ENCODE results near the gene C1QA. TPM values are rescaled to one million over a fixed set of nuclear protein-coding genes. Genes with fewer than 3 reads are reported as not detected.

C1QA gene
- total RNA-seq, 4 donors from 2014 or later: 12.3 to 90.8 (median 28.7) TPM

GRCh38 chr1:22606161-22606560 lies 30.3 kb upstream of the C1QA start:
- no peaks in the 10 kb centered on the region for H3K4me1 ChIP-seq
- TF ChIP-seq CTCF (IDR thresholded peaks at IDR 0.05) (no peak), POLR2A (IDR thresholded peaks at IDR 0.05) (no peak)
- no peak overlapping the region for H3K4me3 ChIP-seq
- H3K27me3 ChIP-seq: no peaks in the 10 kb centered on the region
- H3K9me3 ChIP-seq: no peaks in the 10 kb centered on the region
- no peak overlapping the region for H3K27ac ChIP-seq
- no peak for DNase-seq
- no peaks in the 10 kb centered on the region for H3K36me3 ChIP-seq

- DNase-seq: no peak
- Histone ChIP-seq H3K27me3 (no peaks in the 10 kb centered on the region), H3K36me3 (no peaks in the 10 kb centered on the region), H3K4me3 (no peak overlapping the region), H3K4me1 (no peaks in the 10 kb centered on the region), H3K27ac (no peak overlapping the region), H3K9me3 (no peaks in the 10 kb centered on the region)
- TF ChIP-seq CTCF (IDR thresholded peaks at IDR 0.05): no peak
- TF ChIP-seq POLR2A (IDR thresholded peaks at IDR 0.05): no peak
Observed at GRCh38 chr1:22607154-22607553, 29.3 kb upstream of the C1QA start.

GRCh38 chr1:22608361-22608760 lies 28.1 kb upstream of the C1QA start:
- no peak overlapping the region for H3K4me3 ChIP-seq
- H3K9me3 ChIP-seq: no peaks in the 10 kb centered on the region
- no peaks in the 10 kb centered on the region for H3K4me1 ChIP-seq
- H3K27me3 ChIP-seq: no peaks in the 10 kb centered on the region
- DNase-seq: no peak
- no peaks in the 10 kb centered on the region for H3K36me3 ChIP-seq
- TF ChIP-seq CTCF (IDR thresholded peaks at IDR 0.05) (no peak), POLR2A (IDR thresholded peaks at IDR 0.05) (no peak)
- H3K27ac ChIP-seq: no peak overlapping the region

GRCh38 chr1:22609291-22609690 lies 27.1 kb upstream of the C1QA start:
- Histone ChIP-seq H3K9me3 (no peaks in the 10 kb centered on the region), H3K36me3 (no peaks in the 10 kb centered on the region), H3K4me1 (no peaks in the 10 kb centered on the region), H3K27me3 (no peaks in the 10 kb centered on the region), H3K27ac (no peak overlapping the region), H3K4me3 (no peak overlapping the region)
- TF ChIP-seq POLR2A (IDR thresholded peaks at IDR 0.05) (no peak), CTCF (IDR thresholded peaks at IDR 0.05) (no peak)
- DNase-seq: no peak

- no peak overlapping the region for H3K4me3 ChIP-seq
- H3K27ac ChIP-seq: no peak overlapping the region
- H3K36me3 ChIP-seq: no peaks in the 10 kb centered on the region
- no peak for DNase-seq
- H3K9me3 ChIP-seq: no peaks in the 10 kb centered on the region
- no peaks in the 10 kb centered on the region for H3K27me3 ChIP-seq
- no peaks in the 10 kb centered on the region for H3K4me1 ChIP-seq
- TF ChIP-seq POLR2A (IDR thresholded peaks at IDR 0.05): no peak
- TF ChIP-seq CTCF (IDR thresholded peaks at IDR 0.05): no peak
Observed at GRCh38 chr1:22611530-22611947, 24.9 kb upstream of the C1QA start.

All from Peyer's patch (tissue), 4 donors.